GM13976 (cell line): ENCODE results near the gene RAD51B.

Experiments used
- DNase-seq: peaks from one replicate; pipeline ENCODE4 v3.0.0; 2012; ENCODE audit warnings: low spot score
- CTCF ChIP-seq: IDR thresholded peaks from 2 replicates; pipeline ENCODE4 v1.5.1; 2012; ENCODE audit warnings: borderline replicate concordance, mild to moderate bottlenecking; ENCODE audit not compliant: insufficient read depth; ENCODE audit errors: extremely low read depth, missing control alignments, control extremely low read depth
- in situ Hi-C: fragments of 300-500 bp; cut with MboI; formaldehyde crosslinking; loops from one replicate; pipeline ENCODE4 v1.12.0; 2022; ENCODE audit warnings: low sequenced_read_pairs, mixed read lengths, inconsistent platforms; ENCODE audit not compliant: unreplicated experiment

The RAD51B gene

GRCh38 chr14:68580096-68580645 is 760.6 kb downstream of the RAD51B start:
- in situ Hi-C loops = no loop called here
- no peak for DNase-seq
- no peak for TF ChIP-seq CTCF

DNA sequence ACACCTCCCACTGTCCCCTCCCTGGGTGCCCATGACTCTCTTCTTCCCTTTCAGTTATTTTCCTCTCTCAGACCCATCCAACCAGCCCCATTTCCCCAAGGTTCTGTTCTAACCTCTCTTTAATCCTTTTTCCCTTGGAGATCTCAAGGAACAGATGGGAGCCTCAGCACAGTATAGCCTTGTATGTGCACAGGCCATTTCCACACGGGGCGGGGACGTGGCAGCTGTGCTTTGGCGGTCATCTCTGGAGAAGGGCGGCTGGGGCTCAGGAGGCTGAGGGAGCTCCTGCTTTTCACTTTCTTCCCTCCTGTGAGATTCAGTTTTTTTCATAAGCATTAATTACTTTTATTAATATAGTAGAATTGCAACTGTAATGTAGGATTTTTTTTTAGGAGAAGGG is 761.1 kb downstream of the RAD51B start:
- in situ Hi-C loops = no loop called here
- TF ChIP-seq CTCF = no peak
- no peak for DNase-seq

GRCh38 chr14:68583548-68584280 is 764.1 kb downstream of the RAD51B start:
- no peak for TF ChIP-seq CTCF
- DNase-seq = no peak
- in situ Hi-C loops = no loop called here

GRCh38 chr14:68584786-68585185 is 765.2 kb downstream of the RAD51B start:
- in situ Hi-C loops = no loop called here
- no peak for DNase-seq
- no peak for TF ChIP-seq CTCF

GRCh38 chr14:68585690-68586089 is 766.1 kb downstream of the RAD51B start:
- in situ Hi-C loops = no loop called here
- no peak for DNase-seq
- TF ChIP-seq CTCF = no peak

GRCh38 chr14:68586896-68587751 is 767.5 kb downstream of the RAD51B start:
- in situ Hi-C loops = no loop called here
- no peak for TF ChIP-seq CTCF
- DNase-seq = no peak
